ENCODE results near the gene ALOX5.
"Not testable (repeated sequence)": the region's sequence is repeated elsewhere in the genome, so short reads cannot be mapped to it uniquely, and the experiment has no call there.

ALOX5 gene

GRCh38 chr10:45473126-45473525 is 99.1 kb downstream of the ALOX5 start:
- TF ChIP-seq, protein P1, sequence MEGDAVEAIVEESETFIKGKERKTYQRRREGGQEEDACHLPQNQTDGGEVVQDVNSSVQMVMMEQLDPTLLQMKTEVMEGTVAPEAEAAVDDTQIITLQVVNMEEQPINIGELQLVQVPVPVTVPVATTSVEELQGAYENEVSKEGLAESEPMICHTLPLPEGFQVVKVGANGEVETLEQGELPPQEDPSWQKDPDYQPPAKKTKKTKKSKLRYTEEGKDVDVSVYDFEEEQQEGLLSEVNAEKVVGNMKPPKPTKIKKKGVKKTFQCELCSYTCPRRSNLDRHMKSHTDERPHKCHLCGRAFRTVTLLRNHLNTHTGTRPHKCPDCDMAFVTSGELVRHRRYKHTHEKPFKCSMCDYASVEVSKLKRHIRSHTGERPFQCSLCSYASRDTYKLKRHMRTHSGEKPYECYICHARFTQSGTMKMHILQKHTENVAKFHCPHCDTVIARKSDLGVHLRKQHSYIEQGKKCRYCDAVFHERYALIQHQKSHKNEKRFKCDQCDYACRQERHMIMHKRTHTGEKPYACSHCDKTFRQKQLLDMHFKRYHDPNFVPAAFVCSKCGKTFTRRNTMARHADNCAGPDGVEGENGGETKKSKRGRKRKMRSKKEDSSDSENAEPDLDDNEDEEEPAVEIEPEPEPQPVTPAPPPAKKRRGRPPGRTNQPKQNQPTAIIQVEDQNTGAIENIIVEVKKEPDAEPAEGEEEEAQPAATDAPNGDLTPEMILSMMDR (IDR thresholded peaks at IDR 0.05; ENCODE audit: insufficient read depth, low read depth, low read length, missing control alignments), result no peak
- H3K4me3 ChIP-seq (ENCODE audit: low read depth, low read length), result no peak overlapping the region
- no peak for DNase-seq (ENCODE audit: low read depth)

DNA sequence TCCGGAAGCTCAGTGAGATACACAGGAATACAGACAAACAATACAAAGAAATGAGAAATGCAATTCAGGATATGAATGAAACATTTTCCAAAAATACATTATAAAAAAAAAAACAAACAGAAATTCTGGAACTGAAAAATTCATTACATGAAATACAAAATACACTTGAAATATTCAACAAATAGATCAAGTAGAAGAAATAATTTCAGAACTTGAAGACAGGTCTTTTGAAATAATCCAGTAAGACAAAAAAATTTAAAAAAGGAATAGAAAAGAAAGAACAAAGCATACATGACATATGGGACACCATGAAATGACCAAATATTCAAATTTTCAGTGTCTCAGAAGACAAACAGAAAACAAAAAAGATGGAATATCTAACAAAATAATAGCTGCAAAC is 102.5 kb downstream of the ALOX5 start:
- H3K4me3 ChIP-seq (ENCODE audit: low read depth, low read length), result no peak overlapping the region
- TF ChIP-seq, protein P1 (IDR thresholded peaks at IDR 0.05; ENCODE audit: insufficient read depth, low read depth, low read length, missing control alignments), result no peak
- DNase-seq (ENCODE audit: low read depth), result no peak

DNA sequence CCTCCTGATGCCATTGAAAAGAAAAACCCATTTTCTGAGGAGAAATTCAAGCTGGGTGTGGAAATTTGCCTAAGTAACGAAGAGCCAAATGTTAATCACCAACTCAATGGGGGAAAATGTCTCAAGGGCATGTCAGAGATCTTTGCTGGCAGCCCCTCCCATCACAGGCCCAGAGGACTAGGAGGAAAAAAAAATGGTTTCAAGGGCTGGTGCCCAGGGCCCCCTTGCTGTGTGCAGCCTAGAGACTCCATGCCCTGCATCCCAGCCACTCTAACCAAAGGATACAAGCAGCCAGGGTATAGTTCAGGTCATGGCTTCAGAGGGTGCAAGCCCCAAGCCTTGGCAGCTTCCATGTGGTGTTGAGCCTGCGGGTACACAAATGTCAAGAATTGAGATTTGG is 106.3 kb downstream of the ALOX5 start:
- H3K4me3 ChIP-seq (ENCODE audit: low read depth, low read length), result no peak overlapping the region
- TF ChIP-seq, protein P1 (IDR thresholded peaks at IDR 0.05; ENCODE audit: insufficient read depth, low read depth, low read length, missing control alignments), result no peak
- DNase-seq (ENCODE audit: low read depth), result no peak

DNA sequence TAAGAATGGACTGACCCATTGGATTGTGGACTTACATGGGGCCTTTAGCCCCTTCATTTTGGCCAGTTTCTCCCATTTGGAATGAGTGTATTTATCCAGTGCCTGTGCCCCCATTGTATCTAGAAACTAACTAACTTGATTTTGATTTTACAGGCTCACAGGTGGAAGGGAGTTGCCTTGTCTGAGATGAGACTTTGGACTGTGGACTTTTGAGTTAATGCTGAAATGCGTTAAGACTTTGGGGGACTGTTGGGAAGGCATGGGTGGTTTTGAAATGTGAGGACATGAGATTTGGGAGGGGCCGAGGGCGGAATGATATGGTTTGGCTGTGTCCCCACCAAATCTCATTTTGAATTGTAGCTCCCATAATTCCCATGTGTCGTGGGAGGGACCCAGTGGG is 107.1 kb downstream of the ALOX5 start:
- not testable (repeated sequence) for DNase-seq (ENCODE audit: low read depth); H3K4me3 ChIP-seq (ENCODE audit: low read depth, low read length)

DNA sequence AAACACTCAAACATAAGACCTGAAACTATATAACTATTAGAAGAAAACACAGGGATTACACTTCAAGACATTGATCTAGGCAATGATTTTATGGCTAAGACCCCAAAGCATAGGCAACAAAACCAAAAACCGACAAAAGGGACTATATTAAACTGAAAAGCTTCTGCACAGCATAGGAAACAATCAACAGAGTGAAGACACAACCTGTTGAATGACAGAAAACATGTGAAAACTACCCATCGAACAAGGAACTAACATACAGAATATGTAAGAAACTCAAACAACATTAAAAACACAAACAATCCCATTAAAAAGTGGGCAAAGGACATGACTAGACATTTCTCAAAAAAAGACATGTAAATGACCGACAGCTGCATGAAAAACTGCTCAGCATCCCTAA is 109.0 kb downstream of the ALOX5 start:
- TF ChIP-seq, protein P1 (IDR thresholded peaks at IDR 0.05; ENCODE audit: insufficient read depth, low read depth, low read length, missing control alignments), result no peak
- DNase-seq (ENCODE audit: low read depth), result no peak
- no peak overlapping the region for H3K4me3 ChIP-seq (ENCODE audit: low read depth, low read length)

- no peak for DNase-seq (ENCODE audit: low read depth)
- no peak overlapping the region for H3K4me3 ChIP-seq (ENCODE audit: low read depth, low read length)
- TF ChIP-seq, protein P1 (IDR thresholded peaks at IDR 0.05; ENCODE audit: insufficient read depth, low read depth, low read length, missing control alignments), result no peak
Observed at GRCh38 chr10:45487735-45488134, 113.7 kb downstream of the ALOX5 start.

DNA sequence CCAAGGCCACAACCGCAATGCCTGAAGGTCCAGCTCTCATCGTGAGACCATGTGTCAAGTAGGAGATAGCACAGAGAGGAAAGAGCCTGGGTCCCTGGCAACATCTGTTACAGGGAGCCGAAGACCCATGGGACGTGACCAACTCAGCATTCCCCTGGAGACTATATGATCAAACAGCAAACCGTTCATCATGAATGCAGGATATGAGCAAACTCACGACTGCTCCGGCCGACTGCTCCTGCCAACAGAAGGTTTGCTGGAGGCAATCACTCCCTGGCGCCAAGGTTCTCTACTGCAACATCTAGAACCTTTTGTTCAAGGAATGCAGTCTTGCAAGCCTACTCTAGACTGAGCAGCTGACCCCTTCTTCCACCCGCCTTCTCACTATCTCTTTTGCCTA is 114.3 kb downstream of the ALOX5 start:
- H3K4me3 ChIP-seq (ENCODE audit: low read depth, low read length), result no peak overlapping the region
- DNase-seq (ENCODE audit: low read depth), result peak; percentile 28
- TF ChIP-seq, protein P1 (IDR thresholded peaks at IDR 0.05; ENCODE audit: insufficient read depth, low read depth, low read length, missing control alignments), result no peak
